H1 (cell line): ENCODE results near the gene MRPL4. TPM values are rescaled to one million over a fixed set of nuclear protein-coding genes. Genes with fewer than 3 reads are reported as not detected.

Experiments
- CTCF ChIA-PET: fragments of 300-600 bp; sonication (Branson Sonifier 250); formaldehyde crosslinking; loops from one replicate; lab custom pipeline; 2021; ENCODE audit not compliant: partially characterized antibody; lab: Charles Lee
- POLR2A ChIA-PET: fragments of 300-600 bp; sonication (Branson Sonifier 250); formaldehyde crosslinking; loops from one replicate; lab custom pipeline; 2021; ENCODE audit warnings: inconsistent platforms; ENCODE audit not compliant: partially characterized antibody; lab: Charles Lee
- DNase-seq, 2 experiments: peaks; one replicate each; pipeline versions ENCODE4 v3.0.0 to v3.0.0-alpha.2; 2010 to 2022; ENCODE audit warnings: low spot score in 2 of 2, low read depth in 1 of 2, mixed read lengths in 1 of 2
- FAIRE-seq: peaks from 2 replicates; lab custom pipeline; 2011; peaks lifted over from hg19 to GRCh38; lab: Jason Lieb, UNC
- H2AFZ ChIP-seq: 2 replicates; pipeline ENCODE4 v1.8.1; 2012; ENCODE audit warnings: low read length, inconsistent platforms
- H2AK5ac ChIP-seq: 2 replicates; pipeline ENCODE4 v1.6.1; 2013; ENCODE audit warnings: low read depth, low read length
- H2BK120ac ChIP-seq: replicated peaks from 2 replicates; pipeline ENCODE3; 2013; ENCODE audit warnings: low read depth, low read length, inconsistent platforms
- H2BK12ac ChIP-seq: 2 replicates; pipeline ENCODE4 v1.6.1; 2013; ENCODE audit warnings: low read depth, low read length
- H2BK15ac ChIP-seq: 2 replicates; pipeline ENCODE4 v1.6.1; 2013; ENCODE audit warnings: low read length
- H2BK20ac ChIP-seq: 2 replicates; pipeline ENCODE4 v1.6.1; 2013; ENCODE audit warnings: low read length
- H2BK5ac ChIP-seq: 2 replicates; pipeline ENCODE4 v1.6.1; 2013; ENCODE audit warnings: low read depth, low read length
- H3K14ac ChIP-seq: 2 replicates; pipeline ENCODE4 v1.6.1; 2013; ENCODE audit warnings: inconsistent platforms; ENCODE audit not compliant: insufficient read length
- H3K18ac ChIP-seq: 2 replicates; pipeline ENCODE4 v1.6.1; 2013; ENCODE audit warnings: low read length; ENCODE audit errors: extremely low read depth
- H3K23ac ChIP-seq: 2 replicates; pipeline ENCODE4 v1.6.1; 2013; ENCODE audit warnings: inconsistent platforms; ENCODE audit not compliant: insufficient read length
- H3K23me2 ChIP-seq: 2 replicates; pipeline ENCODE4 v1.6.1; 2013; ENCODE audit warnings: low read depth, low read length
- H3K27ac ChIP-seq: 2 replicates; pipeline ENCODE4 v1.6.1; 2011; ENCODE audit warnings: low read depth, low read length, inconsistent platforms
- H3K27me3 ChIP-seq, 4 experiments: replicated peaks in 1 of 4; 1 replicate in 1 of 4; 2 replicates in 3 of 4; pipeline versions ENCODE4 v1.6.1 to v1.8.1; 2011 to 2013; ENCODE audit warnings: low read length in 3 of 4, mild to moderate bottlenecking in 3 of 4, inconsistent platforms in 2 of 4, mixed read lengths in 2 of 4, moderate library complexity in 1 of 4; ENCODE audit not compliant: control insufficient read depth in 3 of 4, insufficient read depth in 3 of 4; ENCODE audit errors: extremely low read depth in 1 of 4
- H3K36me3 ChIP-seq, 4 experiments: 2 replicates each; pipeline versions ENCODE4 v1.6.1 to v1.8.1; 2011 to 2013; ENCODE audit warnings: mild to moderate bottlenecking in 4 of 4, low read length in 3 of 4, moderate library complexity in 2 of 4, control low read depth in 1 of 4, inconsistent platforms in 1 of 4; ENCODE audit not compliant: insufficient read depth in 4 of 4, control insufficient read depth in 2 of 4
- H3K4ac ChIP-seq: replicated peaks from 2 replicates; pipeline ENCODE3; 2013; ENCODE audit warnings: low read length, low read depth, mixed read lengths, inconsistent platforms; ENCODE audit not compliant: insufficient read length
- H3K4me1 ChIP-seq, 4 experiments: replicated peaks in 1 of 4; 1 replicate in 1 of 4; 2 replicates in 3 of 4; pipeline versions ENCODE4 v1.6.1 to v1.8.1; 2011 to 2013; ENCODE audit warnings: low read length in 3 of 4, inconsistent platforms in 2 of 4, mixed read lengths in 1 of 4; ENCODE audit not compliant: insufficient read depth in 4 of 4, control insufficient read depth in 3 of 4
- H3K4me2 ChIP-seq, 2 experiments: 2 replicates each; pipeline versions ENCODE4 v1.6.1 to v1.8.1; 2011 to 2013; ENCODE audit warnings: low read depth in 2 of 2, low read length in 2 of 2, control low read depth in 1 of 2, inconsistent platforms in 1 of 2, mild to moderate bottlenecking in 1 of 2; ENCODE audit not compliant: insufficient read depth in 1 of 2
- H3K4me3 ChIP-seq, 4 experiments: fragments of 200-600, 300-600 bp in 1 of 4; sonication (generic), shearing (Covaris generic), sonication (Bioruptor Twin) in 1 of 4; 2 replicates each; pipeline versions ENCODE4 v1.5.1 to v1.8.1; 2011 to 2016; ENCODE audit warnings: low read length in 4 of 4, low read depth in 3 of 4, control low read depth in 2 of 4, inconsistent platforms in 2 of 4, mild to moderate bottlenecking in 2 of 4, mixed read lengths in 1 of 4, moderate library complexity in 1 of 4; ENCODE audit not compliant: insufficient read depth in 2 of 4; ENCODE audit errors: extremely low read depth in 1 of 4
- H3K56ac ChIP-seq: replicated peaks from 2 replicates; pipeline ENCODE3; 2013; ENCODE audit warnings: low read depth, mild to moderate bottlenecking, mixed read lengths, low read length, inconsistent platforms; ENCODE audit not compliant: insufficient read length
- H3K79me1 ChIP-seq: 2 replicates; pipeline ENCODE4 v1.6.1; 2013; ENCODE audit warnings: low read depth, low read length, control low read depth
- H3K79me2 ChIP-seq, 2 experiments: 2 replicates each; pipeline versions ENCODE4 v1.6.1 to v1.8.1; 2012 to 2013; ENCODE audit warnings: low read length in 2 of 2, mild to moderate bottlenecking in 2 of 2, inconsistent platforms in 1 of 2; ENCODE audit not compliant: insufficient read depth in 2 of 2, control insufficient read depth in 1 of 2
- H3K9ac ChIP-seq, 4 experiments: replicated peaks in 1 of 4; 1 replicate in 1 of 4; 2 replicates in 3 of 4; pipeline versions ENCODE4 v1.6.1 to v1.8.1; 2011 to 2013; ENCODE audit warnings: low read depth in 3 of 4, low read length in 3 of 4, control low read depth in 2 of 4, mild to moderate bottlenecking in 2 of 4, moderate library complexity in 2 of 4, inconsistent platforms in 1 of 4; ENCODE audit errors: extremely low read depth in 1 of 4
- H3K9me3 ChIP-seq, 2 experiments: 2 replicates each; pipeline versions ENCODE4 v1.6.1 to v1.8.1; 2012 to 2013; ENCODE audit warnings: mild to moderate bottlenecking in 2 of 2, moderate library complexity in 2 of 2, control low read depth in 1 of 2, inconsistent platforms in 1 of 2, low read depth in 1 of 2, low read length in 1 of 2, mixed read lengths in 1 of 2; ENCODE audit not compliant: insufficient read depth in 2 of 2
- H4K20me1 ChIP-seq, 2 experiments: replicated peaks in 1 of 2; 2 replicates each; pipeline versions ENCODE3 to v1.8.1; 2011 to 2013; ENCODE audit warnings: inconsistent platforms in 2 of 2, low read length in 2 of 2, mild to moderate bottlenecking in 1 of 2; ENCODE audit not compliant: insufficient read depth in 2 of 2, control insufficient read depth in 1 of 2
- H4K5ac ChIP-seq: 2 replicates; pipeline ENCODE4 v1.6.1; 2013; ENCODE audit warnings: low read length, low read depth, mixed read lengths, inconsistent platforms; ENCODE audit not compliant: insufficient read length
- H4K8ac ChIP-seq: 2 replicates; pipeline ENCODE4 v1.8.0; 2013; ENCODE audit warnings: mild to moderate bottlenecking, moderate library complexity, low read length, inconsistent platforms; ENCODE audit not compliant: insufficient read depth; ENCODE audit errors: extremely low read depth
- H4K91ac ChIP-seq: replicated peaks from 2 replicates; pipeline ENCODE3; 2013; ENCODE audit warnings: low read length, mixed read lengths, inconsistent platforms; ENCODE audit not compliant: insufficient read length
- EZH2 ChIP-seq: fragments of 200-600 bp; sonication (generic); IDR thresholded peaks from 2 replicates; pipeline ENCODE4 v1.7.1; 2012; ENCODE audit warnings: low read depth, mild to moderate bottlenecking, moderate library complexity, low read length, inconsistent platforms; ENCODE audit not compliant: severe bottlenecking
- SP2 ChIP-seq: IDR thresholded peaks from 2 replicates; pipeline ENCODE4 v1.6.1; 2012; ENCODE audit warnings: mild to moderate bottlenecking, low read length, inconsistent platforms
- WGBS, 2 experiments: shearing (Covaris generic) in 1 of 2; methylation state at CpG; one replicate each; pipeline versions ENCODE4 v1.1.6 to v1.1.7; 2013 to 2015; ENCODE audit warnings: low lambda C conversion rate in 2 of 2, mixed read lengths in 2 of 2, inconsistent platforms in 1 of 2, low coverage in 1 of 2, missing lambda C conversion rate in 1 of 2; ENCODE audit not compliant: insufficient replicate concordance in 2 of 2, insufficient coverage in 1 of 2, insufficient read length in 1 of 2; ENCODE audit errors: extremely low coverage in 1 of 2, missing lambda C conversion rate in 1 of 2; 5-methylcytosine and 5-hydroxymethylcytosine counted together
- polyA plus RNA-seq, 7 experiments: library from polyadenylated mRNA; depleted of rRNA in 3 of 7; stranded (reverse) in 5 of 7; unstranded in 2 of 7; fragments of >200 nt in 5 of 7; fragments of 200-250 nt in 2 of 7; gene quantifications; 1 replicate in 5 of 7; 2 replicates in 1 of 7; 4 replicates in 1 of 7; pipeline versions ENCODE4 v1.2.1 to v1.2.3, GENCODE V29; 2011 to 2013; ENCODE audit warnings: missing spikeins in 2 of 7, mixed read lengths in 2 of 7
- total RNA-seq: library from RNA; stranded (reverse); fragmentation: NEBNext Ultra II Directional; extraction: Animal tissue kit (Norgen Biotek cat#: 25700); gene quantifications from 2 replicates; pipeline ENCODE4 v1.2.1, GENCODE V29; 2021

The MRPL4 gene
- total and polyA plus RNA-seq, 2 of the 8 experiments (the other 6 are each of a cell fraction or from before 2014, with no cell fraction given) = 82.3 to 187 TPM

GRCh38 chr19:10293637-10294367, 41.8 kb downstream of the MRPL4 start:
- H2BK20ac ChIP-seq = no peak overlapping the region
- FAIRE-seq = no peak
- no peak overlapping the region for H2BK5ac ChIP-seq
- H2AFZ ChIP-seq = no peak overlapping the region
- H3K4ac ChIP-seq = no peak overlapping the region
- no peak overlapping the region for H3K9ac ChIP-seq
- H3K23ac ChIP-seq = no peak overlapping the region
- peak overlapping the region in 1 of 2 experiments; percentile 84; a peak in 1 of 4 replicates for H3K4me2 ChIP-seq
- H3K56ac ChIP-seq = no peak overlapping the region
- H2BK15ac ChIP-seq = no peak overlapping the region
- no peak overlapping the region for H4K91ac ChIP-seq
- H3K4me1 ChIP-seq = peaks cover 0 to 44% (median 21%) of the 10 kb centered on the region in 4 experiments; a peak in 6 of 7 replicates
- no peak overlapping the region for H3K4me3 ChIP-seq
- no peak overlapping the region for H4K8ac ChIP-seq
- no peaks in the 10 kb centered on the region for H3K79me2 ChIP-seq
- ChIA-PET CTCF (interaction anchor here (0.7 to 3.7 kb wide), 8 partner anchors 13 to 1960 kb away, joined by 3 to 29 read pairs (median 4); partner anchors contain the start of genes CDC37 and ICAM1), POLR2A (interaction anchor here (1.0 to 2.4 kb wide), 3 partner anchors 8 to 40 kb away, joined by 3 to 7 read pairs (median 4); partner anchors contain the start of gene RAVER1)
- H2BK120ac ChIP-seq = no peak overlapping the region
- 85% methylated on average over 49 of the region's 49 CpGs; no CpG with 5 or more reads in 1 of the 2 experiments for WGBS, 2 experiments
- no peak overlapping the region for H3K18ac ChIP-seq
- H3K27me3 ChIP-seq = peaks cover 50 to 84% (median 76%) of the 10 kb centered on the region in 4 experiments
- no peak overlapping the region for H3K27ac ChIP-seq
- DNase-seq = no peak
- H2BK12ac ChIP-seq = peak overlapping the region; percentile 11; the same call in 1 of the 2 replicates
- TF ChIP-seq SP2 (no peak), EZH2 (peak; percentile 5)
- no peak overlapping the region for H4K5ac ChIP-seq
- peaks cover 34% of the 10 kb centered on the region; the same call in 1 of the 2 replicates for H3K23me2 ChIP-seq
- H3K36me3 ChIP-seq = no peaks in the 10 kb centered on the region
- no peaks in the 10 kb centered on the region for H3K9me3 ChIP-seq
- peak overlapping the region; percentile 39; the same call in 1 of the 2 replicates for H2AK5ac ChIP-seq
- H3K79me1 ChIP-seq = no peaks in the 10 kb centered on the region
- H3K14ac ChIP-seq = no peak overlapping the region
- H4K20me1 ChIP-seq = peaks cover 0 to 26% of the 10 kb centered on the region in 2 experiments
